Activated CD4-positive, alpha-beta T cell treated with anti-CD3 and anti-CD28 coated beads for 36 hours (primary cell): Measurements from ENCODE around the gene HAO1. TPM values are rescaled to one million over a fixed set of nuclear protein-coding genes. Genes with fewer than 3 reads are reported as not detected.

Source experiments
- ATAC-seq: fragments of 200-7000 bp; cut with Tn5 transposase; one replicate; pipeline ENCODE4 v1.10.0; 2021; ENCODE audit warnings: mild to moderate bottlenecking, moderate library complexity
- CTCF ChIA-PET: fragments of 350-600 bp; sonication (Branson Sonifier 250); formaldehyde crosslinking; loops from one replicate; lab custom pipeline; 2021; ENCODE audit warnings: antibody characterized with exemption; lab: Charles Lee
- POLR2A ChIA-PET: fragments of 350-600 bp; sonication (Branson Sonifier 250); formaldehyde crosslinking; loops from one replicate; lab custom pipeline; 2021; ENCODE audit warnings: antibody characterized with exemption, inconsistent platforms; lab: Charles Lee
- DNase-seq: peaks from one replicate; pipeline ENCODE4 v3.0.0-alpha.2; 2020
- H3K27ac Mint-ChIP-seq: one replicate; pipeline ENCODE4 v1.8.0; 2021; ENCODE audit warnings: mixed read lengths
- H3K27me3 Mint-ChIP-seq: one replicate; pipeline ENCODE4 v1.8.0; 2021; ENCODE audit warnings: mixed read lengths
- H3K36me3 Mint-ChIP-seq: one replicate; pipeline ENCODE4 v1.8.0; 2021; ENCODE audit warnings: low read depth, mixed read lengths
- H3K4me1 Mint-ChIP-seq: one replicate; pipeline ENCODE4 v1.8.0; 2021; ENCODE audit warnings: mixed read lengths
- H3K4me3 Mint-ChIP-seq: one replicate; pipeline ENCODE4 v1.8.0; 2021; ENCODE audit warnings: mild to moderate bottlenecking, moderate library complexity, mixed read lengths
- H3K9me3 Mint-ChIP-seq: one replicate; pipeline ENCODE4 v1.8.0; 2021; ENCODE audit warnings: low read depth, mixed read lengths
- intact Hi-C, 2 experiments: fragments of 100-400 bp; cut with DNase I in 1 of 2; cut with micrococcal nuclease in 1 of 2; formaldehyde crosslinking; loops; one replicate each; pipeline versions ENCODE4 v1.14.2 to v1.15.1; 2022 to 2024; cut with DNase I, micrococcal nuclease
- total RNA-seq, 2 experiments: library from RNA; stranded (reverse); gene quantifications; one replicate each; pipeline ENCODE4 v1.2.3, GENCODE V29; 2021

HAO1 gene
- total RNA-seq: not detected

DNA sequence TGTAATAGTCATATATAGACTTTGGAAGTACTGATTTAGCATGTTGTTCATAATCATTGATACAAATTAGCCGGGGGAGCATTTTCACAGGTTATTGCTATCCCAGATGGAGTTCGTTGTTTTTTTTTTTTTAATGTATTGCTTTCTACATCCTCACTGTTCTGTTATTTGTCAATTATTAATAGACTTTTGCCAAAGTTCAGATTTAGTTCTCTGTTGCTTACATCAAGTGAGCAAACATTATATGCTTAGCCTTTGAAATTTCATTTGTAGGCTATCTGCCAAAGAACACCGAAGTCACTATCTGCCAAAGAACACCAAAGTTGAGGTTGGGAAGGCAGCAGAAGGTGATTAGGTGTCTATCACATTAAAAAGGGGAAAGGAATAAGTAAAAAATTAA is at the start of gene HAO1:
Gene HAO1, minus strand, starts transcription at position 118 of the 400 bp plus-strand sequence. Its CDS starts 36 bp downstream, at position 82.
- DNase-seq (no peak), ATAC-seq (no peak)
- Mint-ChIP-seq H3K4me1 (no peaks in the 10 kb centered on the region), H3K36me3 (no peaks in the 10 kb centered on the region), H3K9me3 (no peaks in the 10 kb centered on the region), H3K4me3 (no peak within 1 kb of the TSS), H3K27ac (no peak within 1 kb of the TSS), H3K27me3 (peaks cover 7% of the 10 kb centered on the region)
- ChIA-PET CTCF (no interaction called here), POLR2A (no interaction called here)
- intact Hi-C loops: no loop called here

- Mint-ChIP-seq H3K36me3 (peaks cover 18% of the 10 kb centered on the region), H3K4me3 (no peak overlapping the region), H3K27ac (no peak overlapping the region), H3K4me1 (no peaks in the 10 kb centered on the region), H3K27me3 (no peaks in the 10 kb centered on the region), H3K9me3 (peaks cover 6% of the 10 kb centered on the region)
- intact Hi-C loops: no loop called here
- CTCF ChIA-PET: interaction anchor here (0.6 kb wide), 1 partner anchor 13 kb away, joined by 3 read pairs; no protein-coding TSS in a partner anchor
- ATAC-seq (no peak), DNase-seq (no peak)
- POLR2A ChIA-PET: no interaction called here
Measured at GRCh38 chr20:7989379-7989778, 49.1 kb upstream of the HAO1 start.

DNA sequence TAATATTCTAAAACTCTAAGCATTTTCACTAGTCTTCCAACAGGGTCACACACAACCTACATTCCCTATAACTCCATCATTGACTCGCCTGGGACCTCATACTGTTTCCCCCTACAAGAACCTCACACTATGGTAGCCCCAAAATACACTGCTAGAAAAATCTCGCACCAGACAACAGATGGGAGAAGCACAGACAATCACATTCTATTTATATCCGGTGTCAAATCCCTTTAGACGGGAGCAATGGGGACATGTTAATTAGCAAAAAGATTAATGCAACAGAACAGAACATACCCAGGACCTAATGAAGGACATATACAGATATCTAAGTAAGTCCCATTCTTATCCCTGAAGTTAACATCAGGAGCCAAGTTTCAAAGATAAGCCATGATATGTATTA is 45.7 kb upstream of the HAO1 start:
- Mint-ChIP-seq H3K4me3 (no peak overlapping the region), H3K9me3 (no peaks in the 10 kb centered on the region), H3K27me3 (no peaks in the 10 kb centered on the region), H3K4me1 (peaks cover 7% of the 10 kb centered on the region), H3K36me3 (peaks cover 14% of the 10 kb centered on the region), H3K27ac (no peak overlapping the region)
- ChIA-PET CTCF (no interaction called here), POLR2A (no interaction called here)
- intact Hi-C loops: no loop called here
- ATAC-seq (no peak), DNase-seq (no peak)

GRCh38 chr20:7984192-7984591 is 43.9 kb upstream of the HAO1 start:
- ATAC-seq (no peak), DNase-seq (no peak)
- H3K36me3 Mint-ChIP-seq: peaks cover 23% of the 10 kb centered on the region
- no peaks in the 10 kb centered on the region for H3K27me3 Mint-ChIP-seq
- CTCF ChIA-PET: interaction anchor here (1.9 kb wide), 1 partner anchor 738 kb away, joined by 5 read pairs; no protein-coding TSS in a partner anchor
- POLR2A ChIA-PET: no interaction called here
- no peak overlapping the region for H3K27ac Mint-ChIP-seq
- peaks cover 14% of the 10 kb centered on the region for H3K4me1 Mint-ChIP-seq
- H3K9me3 Mint-ChIP-seq: no peaks in the 10 kb centered on the region
- intact Hi-C loops: no loop called here
- no peak overlapping the region for H3K4me3 Mint-ChIP-seq

GRCh38 chr20:7981374-7981773 is 41.1 kb upstream of the HAO1 start:
- no peak overlapping the region for H3K27ac Mint-ChIP-seq
- CTCF ChIA-PET: interaction anchor here (1.3 kb wide), 2 partner anchors 9 to 62 kb away, joined by 3 to 5 read pairs; no protein-coding TSS in a partner anchor
- POLR2A ChIA-PET: no interaction called here
- H3K4me3 Mint-ChIP-seq: no peak overlapping the region
- intact Hi-C loops: loop anchor here in 1 of 2 experiments (2.0 kb wide), 1 partner anchor 45 kb away; no protein-coding TSS in a partner anchor
- DNase-seq (no peak), ATAC-seq (no peak)
- no peaks in the 10 kb centered on the region for H3K9me3 Mint-ChIP-seq
- H3K36me3 Mint-ChIP-seq: peaks cover 24% of the 10 kb centered on the region
- peaks cover 14% of the 10 kb centered on the region for H3K4me1 Mint-ChIP-seq
- no peaks in the 10 kb centered on the region for H3K27me3 Mint-ChIP-seq

DNA sequence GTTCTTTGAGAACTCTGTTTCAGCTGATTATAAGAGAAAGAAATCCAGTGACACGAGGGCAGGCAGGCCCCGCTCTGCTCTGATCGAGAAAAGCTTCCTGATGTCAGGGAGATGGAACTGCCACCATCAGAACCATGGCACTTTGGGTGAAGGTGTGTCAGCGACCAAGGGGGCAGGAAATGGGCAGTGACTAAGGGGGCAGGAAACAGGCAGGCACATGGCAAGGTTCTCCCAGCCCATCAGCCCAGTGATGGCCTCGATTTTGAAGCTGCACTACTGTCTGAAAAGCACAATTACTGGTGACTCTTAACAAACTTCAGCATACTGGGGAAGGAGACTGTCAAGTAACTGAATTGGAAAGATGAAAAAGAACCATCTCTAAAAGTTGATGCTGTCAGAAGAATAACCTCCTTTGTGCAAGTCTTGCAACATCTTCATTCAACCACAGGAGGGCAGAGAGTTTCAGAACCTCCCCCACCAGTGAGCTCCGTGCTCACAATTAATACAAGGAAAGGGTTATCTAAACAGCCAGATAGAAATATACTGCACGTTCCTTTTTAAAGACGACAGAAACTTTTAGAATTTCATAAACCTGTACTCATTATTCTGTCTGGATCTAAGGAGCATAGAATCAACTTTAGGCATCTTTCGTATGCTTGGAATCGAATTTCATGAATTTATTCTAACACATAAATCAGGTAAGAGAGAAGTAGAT is 40.2 kb upstream of the HAO1 start:
- no peaks in the 10 kb centered on the region for H3K9me3 Mint-ChIP-seq
- DNase-seq (peak; percentile 43), ATAC-seq (peak; percentile 80)
- H3K36me3 Mint-ChIP-seq: peaks cover 20% of the 10 kb centered on the region
- ChIA-PET CTCF (interaction anchor here (0.7 to 1.3 kb wide), 4 partner anchors 8 to 63 kb away, joined by 3 to 5 read pairs (median 4); no protein-coding TSS in a partner anchor), POLR2A (no interaction called here)
- peak overlapping the region; percentile 44 for H3K27ac Mint-ChIP-seq
- no peaks in the 10 kb centered on the region for H3K27me3 Mint-ChIP-seq
- H3K4me1 Mint-ChIP-seq: peaks cover 14% of the 10 kb centered on the region
- intact Hi-C loops: loop anchor here in 1 of 2 experiments (2.0 kb wide), 1 partner anchor 44 kb away; no protein-coding TSS in a partner anchor
- no peak overlapping the region for H3K4me3 Mint-ChIP-seq

GRCh38 chr20:7977709-7978108 is 37.5 kb upstream of the HAO1 start:
- no peak overlapping the region for H3K4me3 Mint-ChIP-seq
- POLR2A ChIA-PET: no interaction called here
- no peaks in the 10 kb centered on the region for H3K27me3 Mint-ChIP-seq
- H3K36me3 Mint-ChIP-seq: peaks cover 17% of the 10 kb centered on the region
- ATAC-seq (no peak), DNase-seq (no peak)
- H3K4me1 Mint-ChIP-seq: peaks cover 14% of the 10 kb centered on the region
- H3K27ac Mint-ChIP-seq: no peak overlapping the region
- H3K9me3 Mint-ChIP-seq: no peaks in the 10 kb centered on the region
- intact Hi-C loops: loop anchor here in 1 of 2 experiments (10.0 kb wide), 1 partner anchor 57 kb away; no protein-coding TSS in a partner anchor
- CTCF ChIA-PET: interaction anchor here (1.2 kb wide), 1 partner anchor 38 kb away, joined by 3 read pairs; no protein-coding TSS in a partner anchor

GRCh38 chr20:7975851-7976414 is 35.7 kb upstream of the HAO1 start:
- no peak overlapping the region for H3K4me3 Mint-ChIP-seq
- peaks cover 11% of the 10 kb centered on the region for H3K36me3 Mint-ChIP-seq
- peak; percentile 44 for ATAC-seq
- H3K9me3 Mint-ChIP-seq: no peaks in the 10 kb centered on the region
- peaks cover 8% of the 10 kb centered on the region for H3K4me1 Mint-ChIP-seq
- DNase-seq: no peak
- no peaks in the 10 kb centered on the region for H3K27me3 Mint-ChIP-seq
- ChIA-PET CTCF (interaction anchor here (0.6 kb wide), 2 partner anchors 53 to 877 kb away, joined by 3 read pairs; no protein-coding TSS in a partner anchor), POLR2A (no interaction called here)
- no peak overlapping the region for H3K27ac Mint-ChIP-seq
- intact Hi-C loops: loop anchor here in 1 of 2 experiments (10.0 kb wide), 1 partner anchor 59 kb away; no protein-coding TSS in a partner anchor

- H3K36me3 Mint-ChIP-seq: peaks cover 4% of the 10 kb centered on the region
- ATAC-seq: no peak
- no peaks in the 10 kb centered on the region for H3K9me3 Mint-ChIP-seq
- intact Hi-C loops: loop anchor here in 1 of 2 experiments (10.0 kb wide), 1 partner anchor 60 kb away; no protein-coding TSS in a partner anchor
- H3K4me1 Mint-ChIP-seq: no peaks in the 10 kb centered on the region
- ChIA-PET POLR2A (no interaction called here), CTCF (interaction anchor here (0.5 kb wide), 1 partner anchor 12 kb away, joined by 3 read pairs; no protein-coding TSS in a partner anchor)
- peaks cover 2% of the 10 kb centered on the region for H3K27me3 Mint-ChIP-seq
- H3K27ac Mint-ChIP-seq: no peak overlapping the region
- no peak overlapping the region for H3K4me3 Mint-ChIP-seq
- no peak for DNase-seq
Measured at GRCh38 chr20:7974785-7975435, 34.7 kb upstream of the HAO1 start.

DNA sequence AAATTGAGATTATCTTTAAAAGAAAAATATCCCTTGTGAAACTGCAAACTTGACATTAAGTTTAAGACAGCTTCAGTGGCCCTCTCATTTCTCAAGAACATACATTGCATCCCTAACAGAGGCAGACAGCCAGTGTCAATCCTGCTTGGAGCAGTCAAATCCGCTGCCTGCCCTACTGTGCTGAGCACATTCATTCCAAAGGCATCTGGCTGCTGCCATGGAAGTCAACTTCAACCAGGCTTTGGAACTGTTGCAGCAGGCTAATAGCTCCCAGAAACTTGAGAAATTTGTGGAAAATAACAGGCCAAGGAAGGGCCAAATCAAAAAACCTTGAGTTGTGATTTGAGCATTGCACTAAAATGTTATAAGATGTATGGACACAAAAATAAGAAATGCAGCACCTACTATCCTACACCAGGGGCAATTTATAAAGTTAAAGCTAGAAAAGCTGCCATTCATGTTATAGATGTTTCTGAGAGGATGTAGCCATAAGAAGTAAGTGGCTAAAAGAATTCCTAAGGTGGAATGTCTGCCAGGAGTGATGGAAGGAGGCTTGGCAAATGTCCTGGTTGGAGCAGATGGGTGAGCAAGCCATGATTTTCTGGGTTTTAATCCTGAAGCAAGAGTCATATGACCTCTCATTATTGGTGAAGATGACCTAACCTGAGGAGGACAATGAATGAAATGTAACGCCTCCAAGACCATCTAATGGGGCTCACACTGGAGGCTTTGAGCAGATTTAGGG is 31.4 kb upstream of the HAO1 start:
- Mint-ChIP-seq H3K27ac (no peak overlapping the region), H3K4me1 (no peaks in the 10 kb centered on the region), H3K36me3 (no peaks in the 10 kb centered on the region), H3K9me3 (no peaks in the 10 kb centered on the region), H3K4me3 (no peak overlapping the region), H3K27me3 (peaks cover 5% of the 10 kb centered on the region)
- DNase-seq: no peak
- no peak for ATAC-seq
- CTCF ChIA-PET: interaction anchor here (1.0 kb wide), 1 partner anchor 10 kb away, joined by 3 read pairs; no protein-coding TSS in a partner anchor
- POLR2A ChIA-PET: no interaction called here
- intact Hi-C loops: loop anchor here in 1 of 2 experiments (10.0 kb wide), 1 partner anchor 63 kb away; no protein-coding TSS in a partner anchor
